Progenitor cell of endocrine pancreas (in vitro differentiated cells): ENCODE measurements around the gene CFAP221. TPM values are rescaled to one million over a fixed set of nuclear protein-coding genes. Genes with fewer than 3 reads are reported as not detected.

Source experiments
- DNase-seq: peaks from one replicate; pipeline ENCODE4 v3.0.0; 2021; ENCODE audit warnings: low spot score; ENCODE audit not compliant: unreplicated experiment
- H3K27ac Mint-ChIP-seq: 2 replicates; pipeline ENCODE4 v1.8.0; 2021; ENCODE audit warnings: mild to moderate bottlenecking, moderate library complexity, mixed read lengths
- H3K27me3 Mint-ChIP-seq: 2 replicates; pipeline ENCODE4 v1.8.0; 2021; ENCODE audit warnings: mixed read lengths
- H3K36me3 Mint-ChIP-seq: 2 replicates; pipeline ENCODE4 v1.8.0; 2022; ENCODE audit warnings: mixed read lengths; ENCODE audit not compliant: insufficient read depth
- H3K4me1 Mint-ChIP-seq: 2 replicates; pipeline ENCODE4 v1.8.0; 2021; ENCODE audit warnings: low read depth, mixed read lengths
- H3K4me3 Mint-ChIP-seq: 2 replicates; pipeline ENCODE4 v1.8.0; 2021; ENCODE audit warnings: low read depth, mild to moderate bottlenecking, moderate library complexity, mixed read lengths
- H3K9me3 Mint-ChIP-seq: 2 replicates; pipeline ENCODE4 v1.8.0; 2021; ENCODE audit warnings: low read depth, mixed read lengths
- total RNA-seq: library from RNA; stranded (reverse); gene quantifications from 2 replicates; pipeline ENCODE4 v1.2.1, GENCODE V29; 2021
- TF ChIP-seq, protein P1 (sequence below): fragments of 200-600 bp; sonication (generic); IDR thresholded peaks from one replicate; pipeline ENCODE4 v1.5.0; 2021; ENCODE audit warnings: antibody characterized with exemption, mild to moderate bottlenecking; ENCODE audit not compliant: unreplicated experiment

The CFAP221 gene
- total RNA-seq, 1 donor from 2014 or later, result 33.0 TPM

GRCh38 chr2:119545754-119546446 is 1.7 kb downstream of the CFAP221 start:
- Mint-ChIP-seq H3K9me3 (peaks cover 3% of the 10 kb centered on the region), H3K36me3 (peaks cover 16% of the 10 kb centered on the region), H3K4me3 (peak overlapping the region; percentile 77), H3K27ac (peak overlapping the region; percentile 90), H3K27me3 (no peaks in the 10 kb centered on the region), H3K4me1 (peaks cover 35% of the 10 kb centered on the region)
- DNase-seq, result no peak
- TF ChIP-seq, protein P1, sequence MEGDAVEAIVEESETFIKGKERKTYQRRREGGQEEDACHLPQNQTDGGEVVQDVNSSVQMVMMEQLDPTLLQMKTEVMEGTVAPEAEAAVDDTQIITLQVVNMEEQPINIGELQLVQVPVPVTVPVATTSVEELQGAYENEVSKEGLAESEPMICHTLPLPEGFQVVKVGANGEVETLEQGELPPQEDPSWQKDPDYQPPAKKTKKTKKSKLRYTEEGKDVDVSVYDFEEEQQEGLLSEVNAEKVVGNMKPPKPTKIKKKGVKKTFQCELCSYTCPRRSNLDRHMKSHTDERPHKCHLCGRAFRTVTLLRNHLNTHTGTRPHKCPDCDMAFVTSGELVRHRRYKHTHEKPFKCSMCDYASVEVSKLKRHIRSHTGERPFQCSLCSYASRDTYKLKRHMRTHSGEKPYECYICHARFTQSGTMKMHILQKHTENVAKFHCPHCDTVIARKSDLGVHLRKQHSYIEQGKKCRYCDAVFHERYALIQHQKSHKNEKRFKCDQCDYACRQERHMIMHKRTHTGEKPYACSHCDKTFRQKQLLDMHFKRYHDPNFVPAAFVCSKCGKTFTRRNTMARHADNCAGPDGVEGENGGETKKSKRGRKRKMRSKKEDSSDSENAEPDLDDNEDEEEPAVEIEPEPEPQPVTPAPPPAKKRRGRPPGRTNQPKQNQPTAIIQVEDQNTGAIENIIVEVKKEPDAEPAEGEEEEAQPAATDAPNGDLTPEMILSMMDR, result no peak

- Mint-ChIP-seq H3K4me1 (peaks cover 35% of the 10 kb centered on the region), H3K27ac (peak overlapping the region; percentile 44), H3K4me3 (peak overlapping the region; percentile 77), H3K9me3 (peaks cover 3% of the 10 kb centered on the region), H3K36me3 (peaks cover 21% of the 10 kb centered on the region), H3K27me3 (no peaks in the 10 kb centered on the region)
- no peak for DNase-seq
- TF ChIP-seq, protein P1, result no peak
These were observed 2.2 kb downstream of the CFAP221 start for GRCh38 chr2:119546447-119546767.

DNA sequence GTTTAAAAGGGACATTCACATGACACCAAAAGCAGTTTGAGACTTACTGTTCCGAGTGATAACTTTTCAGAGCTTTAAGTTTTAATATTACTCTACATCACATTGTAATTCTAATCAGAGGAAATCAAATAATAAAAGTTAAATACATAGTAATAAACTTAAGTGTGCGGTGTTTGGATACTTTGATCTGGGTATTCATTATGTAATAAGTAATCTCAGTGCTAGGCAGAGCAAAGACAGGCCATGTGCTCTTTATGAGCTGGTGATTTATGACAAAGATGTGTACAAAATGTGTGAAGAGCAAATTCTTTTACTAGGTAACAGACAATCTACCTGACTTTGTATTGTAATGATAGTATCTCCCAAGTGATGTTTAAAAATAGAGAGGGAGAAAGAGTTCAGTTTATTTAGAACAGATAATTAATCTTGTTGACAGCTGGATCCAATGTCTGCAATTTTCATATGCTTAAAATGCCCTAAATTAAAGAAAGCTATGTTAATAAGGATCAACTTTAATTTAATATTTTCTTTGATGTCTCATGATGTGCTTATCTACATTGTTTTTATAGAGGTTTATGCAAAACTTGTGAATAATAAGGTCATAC is 4.4 kb downstream of the CFAP221 start:
- Mint-ChIP-seq H3K27ac (no peak overlapping the region), H3K4me1 (peaks cover 34% of the 10 kb centered on the region), H3K4me3 (no peak overlapping the region), H3K9me3 (peaks cover 3% of the 10 kb centered on the region), H3K36me3 (peaks cover 29% of the 10 kb centered on the region), H3K27me3 (no peaks in the 10 kb centered on the region)
- TF ChIP-seq, protein P1, result no peak
- no peak for DNase-seq

GRCh38 chr2:119549241-119549640 is 5.0 kb downstream of the CFAP221 start:
- no peak overlapping the region for H3K4me3 Mint-ChIP-seq
- no peaks in the 10 kb centered on the region for H3K27me3 Mint-ChIP-seq
- H3K36me3 Mint-ChIP-seq, result peaks cover 32% of the 10 kb centered on the region
- H3K4me1 Mint-ChIP-seq, result peaks cover 35% of the 10 kb centered on the region
- H3K9me3 Mint-ChIP-seq, result peaks cover 3% of the 10 kb centered on the region
- no peak overlapping the region for H3K27ac Mint-ChIP-seq
- TF ChIP-seq, protein P1, result no peak
- DNase-seq, result no peak

DNA sequence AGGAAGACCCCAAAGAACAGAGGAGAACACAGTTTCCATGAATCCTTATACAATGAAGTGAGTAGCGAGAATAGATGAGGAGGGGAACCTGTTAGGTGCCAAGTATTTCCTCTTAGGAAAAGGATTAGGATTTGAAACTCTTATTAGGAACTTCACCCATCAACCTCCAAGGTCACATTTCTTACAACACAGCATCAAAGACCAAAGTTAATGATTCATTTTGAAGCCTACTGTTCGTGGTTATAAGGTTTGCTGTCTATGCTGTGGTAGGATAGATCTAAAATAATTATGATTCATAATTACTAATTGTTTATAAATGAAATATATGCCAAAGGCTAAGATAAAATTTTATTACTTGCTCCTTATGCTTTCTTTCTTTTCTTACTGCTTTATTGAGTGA is 6.1 kb downstream of the CFAP221 start:
- Mint-ChIP-seq H3K4me1 (peaks cover 34% of the 10 kb centered on the region), H3K27me3 (no peaks in the 10 kb centered on the region), H3K4me3 (no peak overlapping the region), H3K9me3 (peaks cover 3% of the 10 kb centered on the region), H3K27ac (no peak overlapping the region), H3K36me3 (peaks cover 38% of the 10 kb centered on the region)
- DNase-seq, result no peak
- TF ChIP-seq, protein P1, result no peak
